ENCODE data around the gene PDXDC1.
"Not testable (repeated sequence)": the region's sequence is repeated elsewhere in the genome, so short reads cannot be mapped to it uniquely, and the experiment has no call there.

The PDXDC1 gene

GRCh38 chr16:14974656-14975417, at the start of gene PDXDC1:
Gene PDXDC1 (plus strand): TSS chr16:14975026. CDS start chr16:14975200, 174 bp downstream.
- ATAC-seq, result peak; percentile 97

GRCh38 chr16:14928064-14928714, 46.6 kb upstream of the PDXDC1 start:
- peak in 1 of 2 donors; percentile 20 for ATAC-seq

- ATAC-seq, result not testable (repeated sequence)
Observed at GRCh38 chr16:14929176-14929575, 45.6 kb upstream of the PDXDC1 start.

- ATAC-seq, result not testable (repeated sequence)
Observed at GRCh38 chr16:14930246-14930645, 44.6 kb upstream of the PDXDC1 start.

GRCh38 chr16:14930971-14931370, 43.9 kb upstream of the PDXDC1 start:
- ATAC-seq, result not testable (repeated sequence)

GRCh38 chr16:14932581-14933375, 42.0 kb upstream of the PDXDC1 start:
- ATAC-seq, result not testable (repeated sequence)

- ATAC-seq, result not testable (repeated sequence)
Observed at GRCh38 chr16:14937143-14937542, 37.7 kb upstream of the PDXDC1 start, which contains the start of gene NPIPA1. Gene NPIPA1 (plus strand): TSS chr16:14937443. CDS start chr16:14937443, 0 bp downstream.

- not testable (repeated sequence) for ATAC-seq
Observed at GRCh38 chr16:14937994-14938393, 36.8 kb upstream of the PDXDC1 start.

- not testable (repeated sequence) for ATAC-seq
Observed at GRCh38 chr16:14942686-14943085, 32.1 kb upstream of the PDXDC1 start.

- no peak for ATAC-seq
Observed at GRCh38 chr16:14955546-14956231, 19.1 kb upstream of the PDXDC1 start.

- no peak for ATAC-seq
Observed at GRCh38 chr16:14957576-14958322, 17.1 kb upstream of the PDXDC1 start.

GRCh38 chr16:14958323-14958600, 16.6 kb upstream of the PDXDC1 start:
- no peak for ATAC-seq

GRCh38 chr16:14958970-14959369, 15.9 kb upstream of the PDXDC1 start:
- no peak for ATAC-seq

- ATAC-seq, result no peak
Observed at GRCh38 chr16:14961405-14962186, 13.2 kb upstream of the PDXDC1 start.

- no peak for ATAC-seq
Observed at GRCh38 chr16:14963281-14964173, 11.3 kb upstream of the PDXDC1 start.

GRCh38 chr16:14965328-14965727, 9.5 kb upstream of the PDXDC1 start:
- ATAC-seq, result no peak

- not testable (repeated sequence) for ATAC-seq
Observed at GRCh38 chr16:14969795-14970194, 5.0 kb upstream of the PDXDC1 start.

- ATAC-seq, result not testable (repeated sequence)
Observed at GRCh38 chr16:14971621-14972228, 3.1 kb upstream of the PDXDC1 start.

- ATAC-seq, result not testable (repeated sequence)
Observed at GRCh38 chr16:14973785-14974322, 972 bp upstream of the PDXDC1 start.

Measured in activated CD4-positive, CD25-positive, alpha-beta regulatory T cell treated with anti-CD3 and anti-CD28 coated beads, Interleukin-2, amount 50 U/mL, for 24 hours (primary cell).